H9 (cell line): Measurements from ENCODE around the gene ZNF71. TPM values are rescaled to one million over a fixed set of nuclear protein-coding genes. Genes with fewer than 3 reads are reported as not detected.

Experiments used
- DNase-seq: peaks from one replicate; pipeline ENCODE4 v3.0.0-alpha.2; 2017
- H2AFZ ChIP-seq: one replicate; pipeline ENCODE4 v1.6.1; 2013; ENCODE audit warnings: mild to moderate bottlenecking, low read length, control low read depth, moderate library complexity
- H2AK5ac ChIP-seq: 2 replicates; pipeline ENCODE4 v1.6.1; 2013; ENCODE audit warnings: low read length, control low read depth, mixed read lengths; ENCODE audit not compliant: insufficient read length
- H2BK120ac ChIP-seq: one replicate; pipeline ENCODE4 v1.6.1; 2013; ENCODE audit warnings: low read depth, mild to moderate bottlenecking, low read length, control low read depth, inconsistent platforms; ENCODE audit not compliant: poor library complexity, severe bottlenecking
- H2BK12ac ChIP-seq: 2 replicates; pipeline ENCODE4 v1.6.1; 2013; ENCODE audit warnings: low read length, control low read depth, mixed read lengths, low read depth; ENCODE audit not compliant: insufficient read length
- H2BK15ac ChIP-seq: 2 replicates; pipeline ENCODE4 v1.6.1; 2013; ENCODE audit warnings: low read depth, low read length, control low read depth
- H2BK20ac ChIP-seq: one replicate; pipeline ENCODE4 v1.6.1; 2013; ENCODE audit warnings: low read depth, mild to moderate bottlenecking, low read length, control low read depth, inconsistent platforms; ENCODE audit not compliant: poor library complexity, severe bottlenecking
- H2BK5ac ChIP-seq: 2 replicates; pipeline ENCODE4 v1.6.1; 2013; ENCODE audit warnings: low read length, control low read depth, mixed read lengths; ENCODE audit not compliant: insufficient read length
- H3K14ac ChIP-seq: 2 replicates; pipeline ENCODE4 v1.6.1; 2013; ENCODE audit warnings: low read length, control low read depth; ENCODE audit not compliant: insufficient read depth
- H3K18ac ChIP-seq: 2 replicates; pipeline ENCODE4 v1.6.1; 2013; ENCODE audit warnings: low read depth, mild to moderate bottlenecking, mixed read lengths, low read length, control low read depth; ENCODE audit not compliant: insufficient read length
- H3K23ac ChIP-seq: 2 replicates; pipeline ENCODE4 v1.6.1; 2013; ENCODE audit warnings: low read length, control low read depth, mixed read lengths, low read depth; ENCODE audit not compliant: insufficient read length
- H3K23me2 ChIP-seq: 2 replicates; pipeline ENCODE4 v1.6.1; 2013; ENCODE audit warnings: low read depth, mild to moderate bottlenecking, mixed read lengths, low read length, control low read depth; ENCODE audit not compliant: insufficient read length, poor library complexity, severe bottlenecking
- H3K27ac ChIP-seq: 2 replicates; pipeline ENCODE4 v1.5.1; 2013; ENCODE audit warnings: low read length, control low read depth, mixed read lengths, low read depth; ENCODE audit not compliant: insufficient read length
- H3K27me3 ChIP-seq: 2 replicates; pipeline ENCODE4 v1.6.1; 2013; ENCODE audit warnings: low read length, control low read depth, inconsistent platforms; ENCODE audit not compliant: insufficient read depth
- H3K4ac ChIP-seq: 2 replicates; pipeline ENCODE4 v1.6.1; 2013; ENCODE audit warnings: low read depth, mild to moderate bottlenecking, control low read depth, inconsistent platforms, low read length, moderate library complexity
- H3K4me1 ChIP-seq: 2 replicates; pipeline ENCODE4 v1.6.1; 2013; ENCODE audit warnings: low read length, control low read depth, inconsistent platforms; ENCODE audit not compliant: insufficient read depth
- H3K4me2 ChIP-seq: 2 replicates; pipeline ENCODE4 v1.6.1; 2013; ENCODE audit warnings: low read length, control low read depth, mixed read lengths; ENCODE audit not compliant: insufficient read length, insufficient read depth
- H3K56ac ChIP-seq: 2 replicates; pipeline ENCODE4 v1.6.1; 2013; ENCODE audit warnings: low read depth, mild to moderate bottlenecking, mixed read lengths, low read length, control low read depth; ENCODE audit not compliant: insufficient read length
- H3K79me1 ChIP-seq: 2 replicates; pipeline ENCODE4 v1.6.1; 2013; ENCODE audit warnings: low read depth, mild to moderate bottlenecking, moderate library complexity, low read length, control low read depth, inconsistent platforms; ENCODE audit not compliant: insufficient read depth, poor library complexity, severe bottlenecking
- H3K79me2 ChIP-seq: 2 replicates; pipeline ENCODE4 v1.6.1; 2013; ENCODE audit warnings: low read length, control low read depth, inconsistent platforms; ENCODE audit not compliant: insufficient read depth
- H3K9ac ChIP-seq: 2 replicates; pipeline ENCODE4 v1.6.1; 2013; ENCODE audit warnings: low read length, control low read depth, mixed read lengths; ENCODE audit not compliant: insufficient read length; ENCODE audit errors: extremely low read depth
- H3K9me3 ChIP-seq: one replicate; pipeline ENCODE4 v1.6.1; 2013; ENCODE audit warnings: low read depth, low read length, inconsistent platforms; ENCODE audit not compliant: control insufficient read depth
- H3T11ph ChIP-seq: one replicate; pipeline ENCODE4 v1.6.1; 2013; ENCODE audit warnings: mild to moderate bottlenecking, low read length, control low read depth, inconsistent platforms
- H4K20me1 ChIP-seq: one replicate; pipeline ENCODE4 v1.6.1; 2013; ENCODE audit not compliant: control insufficient read depth, insufficient read length, insufficient read depth
- H4K5ac ChIP-seq: 2 replicates; pipeline ENCODE4 v1.6.1; 2013; ENCODE audit warnings: low read depth, mild to moderate bottlenecking, mixed read lengths, low read length, control low read depth; ENCODE audit not compliant: insufficient read length
- H4K8ac ChIP-seq: replicated peaks from 2 replicates; pipeline ENCODE4 v1.6.1; 2013; ENCODE audit warnings: low read length, control low read depth, mixed read lengths, low read depth; ENCODE audit not compliant: insufficient read length
- H4K91ac ChIP-seq: 2 replicates; pipeline ENCODE4 v1.6.1; 2013; ENCODE audit warnings: low read depth, mild to moderate bottlenecking, moderate library complexity, mixed read lengths, low read length, control low read depth; ENCODE audit not compliant: insufficient read length
- H3K27ac Mint-ChIP-seq, 3 experiments: 2 replicates in 2 of 3; 3 replicates in 1 of 3; pipeline ENCODE4 v1.8.0; 2020 to 2021; ENCODE audit warnings: mixed read lengths in 3 of 3, mild to moderate bottlenecking in 1 of 3, moderate library complexity in 1 of 3
- H3K27me3 Mint-ChIP-seq: 2 replicates; pipeline ENCODE4 v1.8.0; 2021; ENCODE audit warnings: low read depth, mild to moderate bottlenecking, moderate library complexity, mixed read lengths
- H3K36me3 Mint-ChIP-seq, 3 experiments: 2 replicates in 2 of 3; 3 replicates in 1 of 3; pipeline ENCODE4 v1.8.0; 2020 to 2021; ENCODE audit warnings: low read depth in 3 of 3, mixed read lengths in 3 of 3; ENCODE audit not compliant: insufficient read depth in 1 of 3
- H3K4me1 Mint-ChIP-seq, 2 experiments: 2 replicates each; pipeline ENCODE4 v1.8.0; 2020; ENCODE audit warnings: mixed read lengths in 2 of 2
- H3K4me3 Mint-ChIP-seq, 2 experiments: 2 replicates in 1 of 2; 3 replicates in 1 of 2; pipeline ENCODE4 v1.8.0; 2020 to 2021; ENCODE audit warnings: mild to moderate bottlenecking in 2 of 2, mixed read lengths in 2 of 2, moderate library complexity in 1 of 2
- H3K9me3 Mint-ChIP-seq, 2 experiments: 2 replicates in 1 of 2; 3 replicates in 1 of 2; pipeline ENCODE4 v1.8.0; 2020; ENCODE audit warnings: mild to moderate bottlenecking in 2 of 2, mixed read lengths in 2 of 2, moderate library complexity in 1 of 2
- CTCF ChIP-seq: fragments of 200-600 bp; sonication (generic); conservative IDR thresholded peaks from 3 replicates; pipeline ENCODE4 v1.8.0; 2021; ENCODE audit warnings: antibody characterized with exemption, mild to moderate bottlenecking
- WGBS: extraction: QIAGEN DNeasy Blood & Tissue Kit; methylation state at CpG from one replicate; pipeline ENCODE4 v1.1.7; 2013; ENCODE audit warnings: missing lambda C conversion rate, low lambda C conversion rate, mixed read lengths; ENCODE audit not compliant: insufficient read length; ENCODE audit errors: extremely low coverage; 5-methylcytosine and 5-hydroxymethylcytosine counted together
- total RNA-seq: library from RNA; stranded (reverse); gene quantifications from 2 replicates; pipeline ENCODE4 v1.2.1, GENCODE V29; 2021

The ZNF71 gene
- total RNA-seq, 1 experiment from 2014 or later, result 7.2 TPM

GRCh38 chr19:56643460-56643955 lies 48.4 kb downstream of the ZNF71 start:
- no peak overlapping the region for H3K4me2 ChIP-seq
- no peaks in the 10 kb centered on the region for H3K4me1 Mint-ChIP-seq
- no peak overlapping the region for H3K56ac ChIP-seq
- H3K27me3 ChIP-seq, result no peaks in the 10 kb centered on the region
- no peaks in the 10 kb centered on the region for H3K79me2 ChIP-seq
- H2BK15ac ChIP-seq, result no peak overlapping the region
- no peak for TF ChIP-seq CTCF
- H4K20me1 ChIP-seq, result no peaks in the 10 kb centered on the region
- no peak overlapping the region for H4K5ac ChIP-seq
- no peak overlapping the region for H3K4me3 Mint-ChIP-seq
- H3K27me3 Mint-ChIP-seq, result peaks cover 2% of the 10 kb centered on the region
- no peaks in the 10 kb centered on the region for H3K23me2 ChIP-seq
- no peak overlapping the region for H3K14ac ChIP-seq
- no peak overlapping the region for H3T11ph ChIP-seq
- H2AFZ ChIP-seq, result no peak overlapping the region
- no peak overlapping the region for H3K27ac ChIP-seq
- no peak overlapping the region for H3K18ac ChIP-seq
- no peaks in the 10 kb centered on the region for H3K79me1 ChIP-seq
- no CpG with 5 or more reads among the region's 25 CpGs for WGBS
- no peak overlapping the region for H2BK20ac ChIP-seq
- H2BK5ac ChIP-seq, result no peak overlapping the region
- H4K8ac ChIP-seq, result no peak overlapping the region
- no peak overlapping the region for H3K23ac ChIP-seq
- H2BK12ac ChIP-seq, result no peak overlapping the region
- no peak overlapping the region for H2BK120ac ChIP-seq
- peaks cover 16 to 56% (median 33%) of the 10 kb centered on the region in 3 experiments for H3K36me3 Mint-ChIP-seq
- no peak overlapping the region for H4K91ac ChIP-seq
- H3K9ac ChIP-seq, result no peak overlapping the region
- no peak overlapping the region for H2AK5ac ChIP-seq
- H3K9me3 Mint-ChIP-seq, result peaks cover 87 to 89% of the 10 kb centered on the region in 2 experiments
- no peaks in the 10 kb centered on the region for H3K4me1 ChIP-seq
- no peak overlapping the region for H3K27ac Mint-ChIP-seq
- no peak for DNase-seq
- H3K4ac ChIP-seq, result no peak overlapping the region
- H3K9me3 ChIP-seq, result peaks cover 66% of the 10 kb centered on the region
